PC-9 (cell line): ENCODE data around the gene LIN7A.

Source experiments
- CTCF ChIP-seq: fragments of 200-600 bp; sonication (generic); conservative IDR thresholded peaks from 2 replicates; pipeline ENCODE4 v1.6.1; 2017; ENCODE audit warnings: mixed run types, antibody characterized with exemption, mild to moderate bottlenecking, moderate library complexity
- EZH2 ChIP-seq: fragments of 200-600 bp; sonication (generic); IDR thresholded peaks from 2 replicates; pipeline ENCODE4 v1.8.0; 2017; ENCODE audit warnings: antibody characterized with exemption, low read depth

- no peak for TF ChIP-seq CTCF
- no peak for TF ChIP-seq EZH2
Observed at GRCh38 chr12:80868576-80868975, 69.2 kb downstream of the LIN7A start.
